Neural progenitor cell (in vitro differentiated cells): ENCODE data around the gene CAD.

Source experiments
- EZH2phosphoT487 ChIP-seq: fragments of 200-600 bp; sonication (generic); IDR thresholded peaks from 2 replicates; pipeline ENCODE4 v1.6.1; 2017; ENCODE audit warnings: antibody characterized with exemption
- TF ChIP-seq, protein P1 (sequence below): fragments of 200-600 bp; sonication (generic); IDR thresholded peaks from 2 replicates; pipeline ENCODE4 v1.5.1; 2017; ENCODE audit warnings: antibody characterized with exemption, mild to moderate bottlenecking

DNA sequence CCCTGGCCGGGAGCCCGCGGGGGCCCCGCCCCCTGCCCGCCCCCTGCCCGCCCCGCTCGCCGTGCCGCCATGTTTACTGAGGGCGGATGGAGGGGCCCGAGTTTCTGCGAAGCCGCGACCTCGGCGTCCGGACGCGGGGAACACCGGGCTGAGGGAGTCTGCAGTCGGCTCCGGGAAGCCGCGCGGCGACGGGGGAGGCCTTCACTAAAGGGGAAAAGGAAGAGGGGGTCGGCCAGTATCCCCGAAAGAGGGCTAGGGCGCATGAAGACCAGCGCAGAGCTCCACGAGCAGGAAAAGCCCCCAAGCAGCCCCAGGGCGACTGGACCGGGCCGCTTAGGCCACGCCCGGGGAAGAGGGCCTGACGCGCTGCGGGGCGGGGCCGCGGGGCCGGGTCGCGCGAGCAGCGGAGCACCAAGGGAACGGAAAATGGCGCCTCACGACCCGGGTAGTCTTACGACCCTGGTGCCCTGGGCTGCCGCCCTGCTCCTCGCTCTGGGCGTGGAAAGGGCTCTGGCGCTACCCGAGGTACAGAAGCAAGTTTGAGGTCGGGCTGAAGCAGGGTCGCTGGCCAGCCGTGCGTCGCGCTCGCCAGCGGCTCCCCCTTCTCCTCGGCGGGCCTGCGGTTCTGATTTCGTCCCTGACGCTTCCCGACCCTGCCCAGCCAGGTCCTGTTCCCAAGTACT, 5.1 kb upstream of the CAD start, which contains the start of the genes ATRAID and SLC5A6:
- TF ChIP-seq EZH2phosphoT487, result no peak
- TF ChIP-seq, protein P1, sequence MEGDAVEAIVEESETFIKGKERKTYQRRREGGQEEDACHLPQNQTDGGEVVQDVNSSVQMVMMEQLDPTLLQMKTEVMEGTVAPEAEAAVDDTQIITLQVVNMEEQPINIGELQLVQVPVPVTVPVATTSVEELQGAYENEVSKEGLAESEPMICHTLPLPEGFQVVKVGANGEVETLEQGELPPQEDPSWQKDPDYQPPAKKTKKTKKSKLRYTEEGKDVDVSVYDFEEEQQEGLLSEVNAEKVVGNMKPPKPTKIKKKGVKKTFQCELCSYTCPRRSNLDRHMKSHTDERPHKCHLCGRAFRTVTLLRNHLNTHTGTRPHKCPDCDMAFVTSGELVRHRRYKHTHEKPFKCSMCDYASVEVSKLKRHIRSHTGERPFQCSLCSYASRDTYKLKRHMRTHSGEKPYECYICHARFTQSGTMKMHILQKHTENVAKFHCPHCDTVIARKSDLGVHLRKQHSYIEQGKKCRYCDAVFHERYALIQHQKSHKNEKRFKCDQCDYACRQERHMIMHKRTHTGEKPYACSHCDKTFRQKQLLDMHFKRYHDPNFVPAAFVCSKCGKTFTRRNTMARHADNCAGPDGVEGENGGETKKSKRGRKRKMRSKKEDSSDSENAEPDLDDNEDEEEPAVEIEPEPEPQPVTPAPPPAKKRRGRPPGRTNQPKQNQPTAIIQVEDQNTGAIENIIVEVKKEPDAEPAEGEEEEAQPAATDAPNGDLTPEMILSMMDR, result no peak
